GM19193 (cell line): ENCODE data around the gene SRPK1.

Source experiments
- POLR2A ChIP-seq: IDR thresholded peaks from 4 replicates; pipeline ENCODE4 v1.6.1; 2011; ENCODE audit not compliant: insufficient read depth, insufficient read length; ENCODE audit errors: extremely low read depth

SRPK1 gene

GRCh38 chr6:35804996-35805736 is 115.7 kb downstream of the SRPK1 start, which contains the start of gene LHFPL5:
LHFPL5 (plus strand) TSS chr6:35805352; CDS start chr6:35805671, 319 bp downstream.
- TF ChIP-seq POLR2A: no peak

GRCh38 chr6:35801148-35801547 is 119.8 kb downstream of the SRPK1 start:
- no peak for TF ChIP-seq POLR2A

- TF ChIP-seq POLR2A: no peak
These were observed 122.2 kb downstream of the SRPK1 start for GRCh38 chr6:35798706-35799105.

- no peak for TF ChIP-seq POLR2A
These were observed 122.9 kb downstream of the SRPK1 start for GRCh38 chr6:35797837-35798526.

- no peak for TF ChIP-seq POLR2A
These were observed 124.7 kb downstream of the SRPK1 start for GRCh38 chr6:35796236-35796635.

GRCh38 chr6:35795453-35796071 is 125.3 kb downstream of the SRPK1 start:
- no peak for TF ChIP-seq POLR2A

GRCh38 chr6:35794536-35795452 is 126.1 kb downstream of the SRPK1 start:
- TF ChIP-seq POLR2A: no peak

GRCh38 chr6:35790683-35791082 is 130.2 kb downstream of the SRPK1 start:
- no peak for TF ChIP-seq POLR2A

- TF ChIP-seq POLR2A: no peak
These were observed 132.4 kb downstream of the SRPK1 start for GRCh38 chr6:35788423-35788982.

GRCh38 chr6:35787266-35788218 is 133.4 kb downstream of the SRPK1 start:
- no peak for TF ChIP-seq POLR2A

GRCh38 chr6:35786810-35787209 is 134.1 kb downstream of the SRPK1 start:
- TF ChIP-seq POLR2A: no peak

- TF ChIP-seq POLR2A: no peak
These were observed 134.6 kb downstream of the SRPK1 start for GRCh38 chr6:35786272-35786671.

GRCh38 chr6:35784200-35784599 is 136.7 kb downstream of the SRPK1 start:
- TF ChIP-seq POLR2A: no peak
